Fibroblast of peridontal ligament (primary cell): Measurements from ENCODE around the gene DMPK.
"Not testable (repeated sequence)": the region's sequence is repeated elsewhere in the genome, so short reads cannot be mapped to it uniquely, and the experiment has no call there.

Source experiments
- DNase-seq: peaks from one replicate; pipeline ENCODE4 v3.0.0-alpha.2; 2010; ENCODE audit errors: extremely low read depth

Gene DMPK

GRCh38 chr19:45814851-45815480 lies 32.7 kb upstream of the DMPK start, which contains the start of gene RSPH6A:
Gene RSPH6A, minus strand, starts transcription at chr19:45815308. Its CDS starts 132 bp downstream, at chr19:45815176.
- DNase-seq = no peak

GRCh38 chr19:45814166-45814780 lies 32.0 kb upstream of the DMPK start:
- DNase-seq = no peak

GRCh38 chr19:45812297-45812696 lies 30.0 kb upstream of the DMPK start:
- DNase-seq = no peak

- peak; percentile 81 for DNase-seq
These were observed 27.4 kb upstream of the DMPK start for GRCh38 chr19:45809643-45810159.

- DNase-seq = no peak
These were observed 23.4 kb upstream of the DMPK start for GRCh38 chr19:45805719-45806118.

GRCh38 chr19:45804959-45805230 lies 22.6 kb upstream of the DMPK start:
- DNase-seq = no peak

- DNase-seq = no peak
These were observed 22.1 kb upstream of the DMPK start for GRCh38 chr19:45804140-45804958.

- no peak for DNase-seq
These were observed 19.4 kb upstream of the DMPK start for GRCh38 chr19:45801603-45802175.

- DNase-seq = peak; percentile 41
These were observed 17.8 kb upstream of the DMPK start for GRCh38 chr19:45800070-45800553.

- not testable (repeated sequence) for DNase-seq
These were observed 17.3 kb upstream of the DMPK start for GRCh38 chr19:45799541-45799940.

GRCh38 chr19:45798995-45799517 lies 16.8 kb upstream of the DMPK start:
- peak; percentile 93 for DNase-seq

- DNase-seq = no peak
These were observed 12.3 kb upstream of the DMPK start for GRCh38 chr19:45794627-45795026.

- DNase-seq = no peak
These were observed 11.6 kb upstream of the DMPK start for GRCh38 chr19:45793876-45794275.

GRCh38 chr19:45793178-45793564 lies 10.9 kb upstream of the DMPK start:
- no peak for DNase-seq

- peak; percentile 97 for DNase-seq
These were observed 10.3 kb upstream of the DMPK start, which contains the start of gene DMWD for GRCh38 chr19:45792470-45793177. Gene DMWD, minus strand, starts transcription at chr19:45792845. Its CDS starts 89 bp downstream, at chr19:45792756.

GRCh38 chr19:45791744-45792469 lies 9.6 kb upstream of the DMPK start:
- DNase-seq = no peak

- DNase-seq = no peak
These were observed 8.7 kb upstream of the DMPK start for GRCh38 chr19:45790942-45791341.

GRCh38 chr19:45789035-45789786 lies 6.9 kb upstream of the DMPK start:
- DNase-seq = no peak

- no peak for DNase-seq
These were observed 4.2 kb upstream of the DMPK start for GRCh38 chr19:45786533-45786894.
